ENCODE measurements around the gene TSG101.

Gene TSG101, protein sequence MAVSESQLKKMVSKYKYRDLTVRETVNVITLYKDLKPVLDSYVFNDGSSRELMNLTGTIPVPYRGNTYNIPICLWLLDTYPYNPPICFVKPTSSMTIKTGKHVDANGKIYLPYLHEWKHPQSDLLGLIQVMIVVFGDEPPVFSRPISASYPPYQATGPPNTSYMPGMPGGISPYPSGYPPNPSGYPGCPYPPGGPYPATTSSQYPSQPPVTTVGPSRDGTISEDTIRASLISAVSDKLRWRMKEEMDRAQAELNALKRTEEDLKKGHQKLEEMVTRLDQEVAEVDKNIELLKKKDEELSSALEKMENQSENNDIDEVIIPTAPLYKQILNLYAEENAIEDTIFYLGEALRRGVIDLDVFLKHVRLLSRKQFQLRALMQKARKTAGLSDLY

DNA sequence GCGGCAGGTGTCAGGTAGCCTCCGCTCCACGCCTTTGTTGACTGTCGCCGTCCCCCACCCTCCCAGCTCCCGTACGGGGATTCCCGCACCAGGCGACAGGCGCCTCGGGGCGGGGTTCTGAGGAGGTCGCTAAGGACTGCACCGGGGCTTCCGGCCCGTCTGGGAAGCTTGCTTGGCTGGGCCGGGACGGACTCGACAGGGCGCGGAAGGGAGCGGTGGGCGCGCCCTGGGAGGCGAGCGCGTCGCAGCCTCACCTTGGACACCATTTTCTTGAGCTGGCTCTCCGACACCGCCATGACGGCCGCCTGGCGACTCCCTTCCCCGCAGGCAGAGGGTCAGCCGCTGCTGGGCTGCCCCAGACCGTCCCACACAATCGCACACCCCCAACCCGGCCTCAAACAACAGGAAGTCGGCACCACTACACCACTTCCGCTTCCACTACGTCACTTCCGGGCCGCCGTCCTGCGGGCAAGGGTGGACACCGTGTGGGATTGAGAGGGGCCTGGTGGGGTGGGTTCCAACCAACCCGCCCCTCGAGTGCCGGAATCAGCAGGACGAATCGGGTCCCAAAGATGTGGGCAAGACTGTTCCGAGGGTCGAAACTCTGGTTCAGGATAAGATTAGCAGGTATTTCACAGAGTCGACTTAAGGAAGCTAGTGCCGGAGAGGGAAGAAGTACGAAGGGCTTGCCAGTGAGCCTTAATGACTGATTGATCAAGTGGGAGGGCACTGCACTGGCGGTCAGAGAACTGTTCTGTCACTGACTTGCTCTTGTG is at the start of gene TSG101:
Gene TSG101 (minus strand): TSS at position 422 of the 776 bp plus-strand sequence. CDS start 126 bp downstream, at position 296.
- H2AFZ ChIP-seq (ENCODE audit: low read depth, low read length): peak within 1 kb of the TSS; percentile 70
- peak within 1 kb of the TSS; percentile 90 for H3K4me3 ChIP-seq (ENCODE audit: low read length)
- peaks cover 31% of the 10 kb centered on the region for H3K4me1 ChIP-seq (ENCODE audit: low read length)
- H3K9me3 ChIP-seq (ENCODE audit: insufficient read depth, low read length): no peaks in the 10 kb centered on the region
- H4K20me1 ChIP-seq (ENCODE audit: insufficient read depth, low read length): no peaks in the 10 kb centered on the region
- H3K79me2 ChIP-seq (ENCODE audit: low read length): peaks cover 56% of the 10 kb centered on the region
- peak within 1 kb of the TSS; percentile 80 for H3K4me2 ChIP-seq (ENCODE audit: low read length)
- H3K27ac ChIP-seq (ENCODE audit: low read length): peak within 1 kb of the TSS; percentile 82
- peak within 1 kb of the TSS; percentile 88 for H3K9ac ChIP-seq (ENCODE audit: low read length)
- TF ChIP-seq, protein P1, sequence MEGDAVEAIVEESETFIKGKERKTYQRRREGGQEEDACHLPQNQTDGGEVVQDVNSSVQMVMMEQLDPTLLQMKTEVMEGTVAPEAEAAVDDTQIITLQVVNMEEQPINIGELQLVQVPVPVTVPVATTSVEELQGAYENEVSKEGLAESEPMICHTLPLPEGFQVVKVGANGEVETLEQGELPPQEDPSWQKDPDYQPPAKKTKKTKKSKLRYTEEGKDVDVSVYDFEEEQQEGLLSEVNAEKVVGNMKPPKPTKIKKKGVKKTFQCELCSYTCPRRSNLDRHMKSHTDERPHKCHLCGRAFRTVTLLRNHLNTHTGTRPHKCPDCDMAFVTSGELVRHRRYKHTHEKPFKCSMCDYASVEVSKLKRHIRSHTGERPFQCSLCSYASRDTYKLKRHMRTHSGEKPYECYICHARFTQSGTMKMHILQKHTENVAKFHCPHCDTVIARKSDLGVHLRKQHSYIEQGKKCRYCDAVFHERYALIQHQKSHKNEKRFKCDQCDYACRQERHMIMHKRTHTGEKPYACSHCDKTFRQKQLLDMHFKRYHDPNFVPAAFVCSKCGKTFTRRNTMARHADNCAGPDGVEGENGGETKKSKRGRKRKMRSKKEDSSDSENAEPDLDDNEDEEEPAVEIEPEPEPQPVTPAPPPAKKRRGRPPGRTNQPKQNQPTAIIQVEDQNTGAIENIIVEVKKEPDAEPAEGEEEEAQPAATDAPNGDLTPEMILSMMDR (IDR thresholded peaks at IDR 0.05; ENCODE audit: low read depth, low read length): no peak
- no peak for TF ChIP-seq EZH2phosphoT487 (IDR thresholded peaks at IDR 0.05; ENCODE audit: low read depth)
- no peaks in the 10 kb centered on the region for H3K27me3 ChIP-seq (ENCODE audit: low read depth, low read length)
- H3K36me3 ChIP-seq (replicated peaks; ENCODE audit: low read depth, low read length): no peaks in the 10 kb centered on the region

DNA sequence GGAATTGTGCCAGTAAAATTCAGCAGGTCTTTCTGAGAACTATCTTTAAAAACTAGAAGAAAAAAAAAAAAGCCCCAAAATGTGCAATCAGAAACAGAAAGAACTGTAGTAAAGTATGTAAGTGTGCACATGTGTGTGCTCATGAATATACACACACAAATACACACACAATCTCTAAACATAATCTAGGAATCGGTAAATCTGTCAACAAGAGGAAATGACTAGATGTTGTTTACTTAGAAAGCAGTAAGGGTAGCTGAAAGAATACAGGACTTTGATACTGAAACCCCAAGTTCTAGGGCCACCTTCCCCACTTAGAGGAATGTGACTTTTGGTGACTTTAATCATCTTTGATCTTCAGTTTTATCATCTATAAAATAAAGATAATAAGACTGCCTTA is 48.6 kb upstream of the TSG101 start:
- peaks cover 3% of the 10 kb centered on the region for H3K36me3 ChIP-seq (replicated peaks; ENCODE audit: low read depth, low read length)
- no peaks in the 10 kb centered on the region for H3K79me2 ChIP-seq (ENCODE audit: low read length)
- H3K4me3 ChIP-seq (ENCODE audit: low read length): no peak overlapping the region
- no peak for TF ChIP-seq EZH2phosphoT487 (IDR thresholded peaks at IDR 0.05; ENCODE audit: low read depth)
- TF ChIP-seq, protein P1 (IDR thresholded peaks at IDR 0.05; ENCODE audit: low read depth, low read length): no peak
- no peak overlapping the region for H3K9ac ChIP-seq (ENCODE audit: low read length)
- H4K20me1 ChIP-seq (ENCODE audit: insufficient read depth, low read length): no peaks in the 10 kb centered on the region
- H3K4me2 ChIP-seq (ENCODE audit: low read length): no peak overlapping the region
- H2AFZ ChIP-seq (ENCODE audit: low read depth, low read length): no peak overlapping the region
- peaks cover 18% of the 10 kb centered on the region for H3K4me1 ChIP-seq (ENCODE audit: low read length)
- no peaks in the 10 kb centered on the region for H3K9me3 ChIP-seq (ENCODE audit: insufficient read depth, low read length)
- no peaks in the 10 kb centered on the region for H3K27me3 ChIP-seq (ENCODE audit: low read depth, low read length)
- H3K27ac ChIP-seq (ENCODE audit: low read length): no peak overlapping the region

DNA sequence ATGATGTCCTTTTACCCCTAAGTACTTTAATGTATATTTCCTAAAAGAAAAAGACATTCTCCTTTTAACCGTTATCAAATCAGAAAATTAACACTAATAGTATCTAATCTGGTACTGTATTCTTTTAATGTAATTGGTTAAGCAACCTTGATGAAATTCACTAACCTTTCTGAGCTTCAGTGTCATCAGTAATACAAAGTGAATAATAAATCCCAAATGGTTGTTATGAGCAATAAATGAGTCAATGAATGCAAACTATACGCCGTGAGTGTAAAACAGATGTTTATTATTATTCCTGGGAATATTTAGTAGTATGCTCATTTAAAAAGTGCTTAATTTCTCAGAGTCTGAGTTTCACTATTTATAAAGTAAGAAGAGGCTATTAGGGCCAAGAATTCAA is 40.3 kb upstream of the TSG101 start:
- Histone ChIP-seq H3K79me2 (ENCODE audit: low read length) (no peaks in the 10 kb centered on the region), H3K36me3 (replicated peaks; ENCODE audit: low read depth, low read length) (no peaks in the 10 kb centered on the region), H3K9me3 (ENCODE audit: insufficient read depth, low read length) (no peaks in the 10 kb centered on the region), H3K4me3 (ENCODE audit: low read length) (no peak overlapping the region), H3K4me1 (ENCODE audit: low read length) (no peaks in the 10 kb centered on the region), H4K20me1 (ENCODE audit: insufficient read depth, low read length) (no peaks in the 10 kb centered on the region), H3K4me2 (ENCODE audit: low read length) (no peak overlapping the region), H3K9ac (ENCODE audit: low read length) (no peak overlapping the region), H2AFZ (ENCODE audit: low read depth, low read length) (no peak overlapping the region), H3K27ac (ENCODE audit: low read length) (no peak overlapping the region), H3K27me3 (ENCODE audit: low read depth, low read length) (no peaks in the 10 kb centered on the region)
- TF ChIP-seq, protein P1 (IDR thresholded peaks at IDR 0.05; ENCODE audit: low read depth, low read length): no peak
- no peak for TF ChIP-seq EZH2phosphoT487 (IDR thresholded peaks at IDR 0.05; ENCODE audit: low read depth)

DNA sequence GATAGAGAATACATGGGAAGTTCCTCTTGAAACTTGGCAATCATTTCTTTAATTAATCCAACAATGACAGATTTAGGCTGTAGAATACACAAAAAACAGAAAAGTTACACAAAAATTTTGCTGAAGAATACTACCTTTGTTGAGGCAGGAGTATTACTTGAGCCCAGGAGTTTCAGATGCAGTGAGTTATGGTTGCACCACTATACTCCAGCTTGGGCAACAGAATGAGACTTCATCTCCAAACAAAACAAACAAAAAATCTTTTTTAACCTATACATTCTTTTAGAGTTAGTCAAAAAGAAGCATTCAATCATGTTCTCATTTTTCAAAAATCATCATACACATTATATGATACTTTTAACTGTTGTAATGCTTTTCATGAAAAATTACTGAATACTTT is 39.7 kb upstream of the TSG101 start:
- Histone ChIP-seq H3K27me3 (ENCODE audit: low read depth, low read length) (no peaks in the 10 kb centered on the region), H3K4me1 (ENCODE audit: low read length) (no peaks in the 10 kb centered on the region), H2AFZ (ENCODE audit: low read depth, low read length) (no peak overlapping the region), H3K4me3 (ENCODE audit: low read length) (no peak overlapping the region), H4K20me1 (ENCODE audit: insufficient read depth, low read length) (no peaks in the 10 kb centered on the region), H3K79me2 (ENCODE audit: low read length) (no peaks in the 10 kb centered on the region), H3K9ac (ENCODE audit: low read length) (no peak overlapping the region), H3K27ac (ENCODE audit: low read length) (no peak overlapping the region), H3K9me3 (ENCODE audit: insufficient read depth, low read length) (no peaks in the 10 kb centered on the region), H3K36me3 (replicated peaks; ENCODE audit: low read depth, low read length) (no peaks in the 10 kb centered on the region), H3K4me2 (ENCODE audit: low read length) (no peak overlapping the region)
- TF ChIP-seq, protein P1 (IDR thresholded peaks at IDR 0.05; ENCODE audit: low read depth, low read length): no peak
- no peak for TF ChIP-seq EZH2phosphoT487 (IDR thresholded peaks at IDR 0.05; ENCODE audit: low read depth)

All from OCI-LY3 (cell line).